HG03064 (cell line): ENCODE results near the gene BPIFB3.

Experiments
- ATAC-seq: cut with Tn5 transposase; IDR thresholded peaks from one replicate; pipeline ENCODE4 v1.9.1; 2021; ENCODE audit warnings: low read depth; ENCODE audit not compliant: unreplicated experiment

Gene BPIFB3

DNA sequence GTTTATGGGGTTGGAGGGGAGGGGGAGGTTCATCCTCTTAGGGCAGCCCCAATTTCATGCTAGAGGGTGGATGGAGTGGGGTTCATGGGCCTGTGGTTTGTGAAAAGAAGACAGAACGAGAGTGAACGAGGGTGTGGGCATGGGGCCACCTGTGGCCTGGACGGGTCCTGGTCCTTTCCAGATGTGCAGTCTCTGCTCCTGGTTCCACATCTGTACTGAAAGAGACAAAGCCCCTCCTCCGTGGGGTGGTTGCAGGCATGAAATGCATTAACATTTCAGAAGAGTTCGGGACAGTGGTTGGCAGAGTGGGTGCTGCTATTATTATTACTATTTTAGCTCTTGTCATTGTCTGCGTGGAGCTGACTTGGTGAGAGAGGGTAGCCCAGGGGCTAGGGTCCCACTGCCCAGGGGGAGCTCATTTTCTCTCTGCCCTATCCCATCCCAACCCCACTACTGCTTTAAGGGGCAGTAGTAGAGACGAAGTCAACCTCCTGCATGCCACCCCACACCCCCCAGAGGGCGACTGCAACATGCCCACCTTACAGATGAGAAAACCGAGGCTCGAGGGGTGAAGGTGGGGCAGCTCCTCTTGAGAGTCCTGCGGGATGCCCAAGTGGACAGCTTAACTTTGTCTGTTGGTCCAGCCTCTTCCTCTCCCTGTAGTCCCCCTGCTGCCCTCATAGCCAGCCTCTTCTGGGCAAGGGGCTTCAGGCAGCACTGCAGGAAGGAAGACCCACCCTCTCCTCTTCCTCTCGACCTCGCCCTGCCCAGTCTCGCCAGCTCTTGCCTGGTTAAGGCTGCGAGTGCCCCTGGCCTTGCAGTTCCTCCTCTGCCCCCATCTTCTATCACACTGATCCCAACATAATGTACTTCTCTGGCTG, 37.8 kb upstream of the BPIFB3 start:
- ATAC-seq, result no peak

DNA sequence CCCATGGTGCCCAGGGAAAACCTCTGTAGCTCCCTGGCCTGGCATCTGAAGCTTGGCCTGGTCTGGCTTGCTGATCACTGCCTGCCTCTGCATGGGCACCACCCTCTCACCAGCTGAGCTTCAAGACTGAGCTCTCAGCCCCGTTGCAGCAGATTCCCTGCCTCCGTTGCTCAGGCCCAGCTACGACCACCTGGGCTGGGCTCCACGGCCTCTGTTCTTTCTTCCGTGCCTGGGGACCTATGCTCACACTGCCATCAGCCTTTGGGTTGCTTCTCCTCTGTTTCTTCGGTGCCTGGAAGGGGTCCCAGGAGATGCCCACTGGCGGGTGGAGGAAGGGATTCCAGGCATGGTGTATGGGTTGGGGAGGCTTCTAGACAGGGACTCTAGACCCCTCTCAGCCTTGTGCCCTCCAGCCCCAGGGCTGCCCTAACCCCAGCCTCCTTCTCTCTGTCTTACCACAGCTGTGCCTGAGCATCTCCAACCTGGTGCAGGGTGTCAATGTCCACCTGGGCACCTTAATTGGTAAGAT, 37.1 kb upstream of the BPIFB3 start:
- ATAC-seq, result no peak

DNA sequence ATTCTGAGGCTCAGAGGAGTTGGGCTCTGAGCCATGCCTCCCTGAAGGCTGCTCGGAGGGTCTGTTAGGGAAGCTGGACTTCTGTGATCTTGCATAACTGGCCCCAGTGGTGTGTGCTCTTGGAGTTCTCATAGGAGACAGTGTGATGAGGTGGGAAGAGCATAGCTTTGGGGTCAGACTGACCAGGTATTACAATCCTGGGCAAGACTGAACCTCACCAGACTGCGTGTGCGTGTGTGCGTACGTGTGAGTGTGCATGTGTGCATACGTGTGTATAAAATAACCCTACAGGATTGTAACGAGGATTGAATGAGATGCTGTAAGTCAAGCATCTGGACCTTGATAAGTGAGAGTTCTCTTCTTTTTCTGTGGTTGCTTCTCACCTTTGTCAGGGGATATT, 36.2 kb upstream of the BPIFB3 start:
- no peak for ATAC-seq

DNA sequence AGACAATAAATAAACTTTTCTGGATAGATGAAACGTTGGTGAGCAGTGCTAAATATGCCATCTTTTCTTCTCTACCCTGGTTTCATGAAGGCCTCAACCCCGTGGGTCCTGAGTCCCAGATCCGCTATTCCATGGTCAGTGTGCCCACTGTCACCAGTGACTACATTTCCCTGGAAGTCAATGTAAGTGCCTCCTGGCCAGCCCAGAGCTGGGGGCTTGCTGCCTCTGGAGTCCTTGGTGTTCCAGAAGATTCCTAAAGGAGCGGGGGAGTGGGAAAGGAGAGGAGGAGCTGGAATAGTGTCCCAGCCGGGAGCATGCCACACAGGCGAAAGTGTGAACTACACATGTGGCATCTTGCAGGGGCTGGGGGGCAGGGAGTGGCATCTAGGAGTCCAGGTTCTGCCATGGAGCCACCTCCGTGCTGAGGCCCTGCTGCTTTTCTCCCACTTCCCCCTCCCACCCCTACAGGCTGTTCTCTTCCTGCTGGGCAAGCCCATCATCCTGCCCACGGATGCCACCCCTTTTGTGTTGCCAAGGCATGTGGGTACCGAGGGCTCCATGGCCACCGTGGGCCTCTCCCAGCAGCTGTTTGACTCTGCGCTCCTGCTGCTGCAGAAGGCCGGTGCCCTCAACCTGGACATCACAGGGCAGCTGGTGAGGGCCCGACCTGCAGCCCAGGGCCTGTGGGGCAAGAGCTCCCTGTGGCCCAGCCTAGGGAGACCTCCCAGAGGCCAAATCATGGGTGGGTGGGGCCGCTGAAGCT, 35.4 kb upstream of the BPIFB3 start:
- ATAC-seq, result no peak

DNA sequence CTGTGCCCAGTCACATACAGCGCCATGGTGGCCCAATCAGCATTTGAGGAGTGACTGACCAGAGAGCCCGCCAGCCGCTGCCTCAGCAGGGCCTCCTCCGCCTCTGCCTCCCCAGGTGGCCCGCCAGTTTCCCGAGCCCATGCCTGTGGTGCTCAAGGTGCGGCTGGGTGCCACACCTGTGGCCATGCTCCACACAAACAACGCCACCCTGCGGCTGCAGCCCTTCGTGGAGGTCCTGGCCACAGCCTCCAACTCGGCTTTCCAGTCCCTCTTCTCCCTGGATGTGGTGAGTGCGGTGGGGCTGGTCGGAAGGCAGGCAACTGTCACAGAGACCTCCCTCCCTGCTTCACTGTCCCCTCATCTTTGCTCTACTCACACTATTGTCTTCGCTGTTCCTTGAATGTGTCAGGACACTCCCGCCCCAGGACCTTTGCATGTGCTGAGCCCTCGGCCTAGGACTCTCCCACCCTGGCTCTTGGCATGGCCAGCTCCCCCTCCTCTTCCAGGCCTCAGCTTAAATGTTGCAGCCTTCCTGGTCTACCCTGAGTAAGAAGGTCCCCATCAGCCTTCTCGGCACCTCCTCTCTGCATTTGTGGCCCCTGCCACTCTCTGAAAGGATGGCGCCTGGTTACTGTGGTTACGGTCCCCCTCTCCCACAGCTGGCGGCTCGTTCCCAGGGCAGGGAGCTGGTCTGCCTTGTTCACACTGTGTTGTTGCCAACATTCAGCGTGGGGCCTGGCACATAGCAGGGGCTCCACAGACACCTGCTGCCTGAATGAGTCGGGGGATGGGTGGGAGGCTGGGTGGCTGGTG, 34.0 kb upstream of the BPIFB3 start:
- ATAC-seq, result no peak

DNA sequence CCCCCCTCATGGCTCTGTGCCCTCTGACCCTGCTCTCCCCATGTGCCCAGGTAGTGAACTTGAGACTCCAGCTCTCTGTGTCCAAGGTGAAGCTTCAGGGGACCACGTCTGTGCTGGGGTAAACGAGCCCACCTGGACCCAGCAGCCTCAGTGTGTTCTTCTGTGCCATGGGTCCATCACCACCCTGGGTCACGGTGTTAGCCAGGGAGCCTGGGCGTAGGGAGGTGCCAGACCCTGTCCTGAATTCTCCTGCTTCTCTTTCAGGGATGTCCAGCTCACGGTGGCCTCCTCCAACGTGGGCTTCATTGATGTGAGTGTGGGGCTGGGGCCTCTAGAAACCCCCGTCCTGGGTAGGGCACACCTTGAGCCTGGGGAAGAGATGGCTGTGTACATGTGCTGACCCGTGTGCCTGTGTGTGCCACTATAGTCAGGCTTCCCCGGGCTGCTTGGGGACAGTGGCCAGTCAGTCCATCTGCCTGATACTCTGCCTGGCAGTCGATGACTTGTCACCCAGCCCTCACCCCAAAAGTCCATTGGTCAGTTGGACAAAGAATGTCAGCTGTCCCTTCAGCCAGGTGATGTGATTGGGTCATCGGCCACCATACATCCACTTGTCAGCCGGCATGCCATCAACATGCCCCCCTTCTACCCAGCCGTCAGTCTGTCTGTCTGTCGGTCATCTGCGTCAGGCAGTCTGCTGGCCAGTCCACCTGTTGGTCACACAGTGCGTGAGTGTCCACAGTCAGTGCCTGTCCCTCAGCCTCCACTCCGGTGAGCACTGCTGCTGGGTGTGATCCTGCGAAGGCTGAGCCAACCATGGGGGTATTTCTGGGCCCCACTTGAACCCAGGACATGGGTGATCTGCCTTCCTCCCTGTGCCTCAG, 33.2 kb upstream of the BPIFB3 start:
- no peak for ATAC-seq

DNA sequence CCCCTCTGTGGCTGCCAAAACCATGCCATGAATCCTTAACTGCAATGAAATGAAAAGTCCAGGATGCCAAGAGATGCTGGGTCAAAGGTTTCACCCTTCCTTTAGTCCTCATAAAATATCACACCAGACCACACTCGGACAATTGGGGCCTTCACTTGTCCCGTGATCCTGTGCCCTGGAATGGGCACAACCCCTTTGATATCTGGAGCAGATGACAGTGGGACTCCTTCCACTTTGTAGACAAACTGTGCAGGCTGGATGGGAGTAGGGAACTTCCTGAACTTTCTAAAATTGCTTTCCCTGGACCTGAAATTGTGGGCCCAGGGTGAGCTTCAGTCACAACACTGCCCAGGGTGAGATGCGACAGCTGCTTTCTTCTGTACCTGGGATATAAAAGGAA, 31.8 kb upstream of the BPIFB3 start:
- ATAC-seq, result no peak

DNA sequence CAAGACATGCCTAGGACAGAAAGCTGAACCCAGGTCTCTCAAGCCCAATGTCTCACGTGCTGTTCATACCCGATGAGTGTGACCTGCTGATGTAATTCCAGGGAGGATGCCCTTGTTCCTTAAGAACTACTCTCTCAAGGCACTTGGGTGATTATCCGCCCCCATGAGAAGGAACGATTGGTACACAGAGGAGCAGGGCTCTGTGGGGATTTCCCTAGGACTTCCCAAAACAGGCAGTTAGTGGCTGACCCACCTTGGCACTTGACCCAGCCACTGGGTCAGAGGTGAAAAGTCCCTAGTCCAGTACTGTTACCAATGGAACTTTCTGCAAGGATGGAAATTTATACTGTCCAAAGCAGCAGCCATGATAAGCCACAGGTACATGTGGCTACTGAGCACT, 31.4 kb upstream of the BPIFB3 start:
- no peak for ATAC-seq

DNA sequence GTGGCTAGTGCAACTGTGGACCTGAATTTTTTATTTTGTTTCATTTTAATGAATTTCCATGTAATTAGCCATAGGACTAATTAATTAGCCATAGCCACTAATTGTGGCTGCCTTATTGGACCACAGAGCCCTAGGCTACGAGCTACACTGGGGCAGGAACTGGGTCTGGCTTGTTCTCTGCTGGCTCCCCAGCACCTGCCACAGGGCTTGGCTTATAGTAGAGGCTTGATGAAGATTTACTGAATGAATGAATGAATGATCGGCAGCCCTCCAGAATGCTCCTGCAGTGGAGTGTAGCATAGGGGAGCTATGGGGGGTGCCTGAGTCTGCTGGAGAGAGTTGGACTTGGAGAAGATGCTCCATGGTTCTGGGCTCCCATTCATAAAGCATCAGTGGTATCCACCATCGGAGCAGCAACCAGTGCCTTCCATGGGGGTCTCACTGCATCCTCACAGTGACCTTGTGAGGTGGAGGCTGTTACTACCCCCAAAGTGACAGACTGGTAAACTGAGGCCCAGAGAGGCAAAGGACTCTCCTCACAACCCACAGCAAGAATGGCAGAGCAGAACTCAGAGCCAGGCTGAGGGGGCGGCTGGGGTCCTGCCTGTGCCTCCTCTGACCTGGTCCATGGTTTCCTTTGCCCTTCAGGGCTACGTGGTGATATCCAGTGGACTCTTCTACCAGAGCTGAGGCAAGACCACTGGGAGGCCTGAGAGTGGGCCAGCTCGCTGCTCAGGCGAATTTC, 30.8 kb upstream of the BPIFB3 start:
- ATAC-seq, result no peak

DNA sequence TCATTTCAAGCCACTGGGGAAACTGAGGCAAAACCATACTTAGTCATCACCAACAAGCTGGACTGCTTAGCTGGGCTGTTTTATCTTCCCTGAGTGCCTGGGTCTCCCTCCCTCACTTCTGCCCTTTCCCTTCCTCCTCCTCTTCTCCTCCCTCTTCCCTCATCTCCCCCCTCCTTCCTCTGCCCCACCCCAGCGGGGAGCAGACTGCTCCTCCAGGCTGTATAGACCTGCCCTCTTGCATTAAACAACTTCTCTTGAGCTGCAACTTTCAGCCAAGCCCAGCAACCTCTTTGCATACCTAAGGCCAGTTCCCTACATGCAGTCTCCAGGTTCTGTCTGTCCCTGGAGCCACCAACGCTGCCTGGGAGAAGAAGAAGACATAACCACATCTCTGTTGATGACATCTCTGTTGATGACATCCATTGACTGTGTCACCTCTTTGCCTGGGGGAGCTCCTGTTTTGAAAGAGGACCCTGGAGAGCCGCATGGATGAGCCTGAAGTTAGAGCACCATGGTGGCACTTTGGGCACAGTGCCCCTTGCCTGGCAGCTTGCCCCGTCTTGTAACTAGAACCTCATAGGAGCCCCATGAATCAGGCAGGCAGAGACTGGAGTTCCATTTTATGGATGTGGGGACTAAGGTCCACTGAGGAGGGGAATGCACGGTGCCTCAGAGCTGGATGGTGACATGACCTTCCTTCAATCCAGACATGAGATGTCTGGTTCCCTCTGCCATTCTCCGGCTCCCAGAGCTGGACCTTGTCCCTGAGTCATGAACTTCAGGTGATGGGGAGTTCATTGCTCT, 30.1 kb upstream of the BPIFB3 start:
- ATAC-seq, result no peak

DNA sequence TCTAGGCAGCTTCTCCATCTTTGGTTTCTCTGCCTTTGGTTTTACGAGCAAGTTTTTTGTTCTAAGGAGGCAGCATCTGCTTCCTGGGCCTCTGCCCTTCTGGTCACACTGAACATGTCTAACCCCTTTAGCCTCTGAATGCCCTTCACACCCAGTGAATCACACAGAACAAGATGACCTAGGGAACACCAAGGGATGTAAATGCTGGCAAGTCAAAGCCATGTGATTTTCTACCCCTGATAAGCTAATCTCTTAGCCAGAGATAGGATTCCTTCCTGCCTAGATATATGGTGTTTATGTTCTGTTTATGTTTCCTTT, 29.5 kb upstream of the BPIFB3 start:
- ATAC-seq, result no peak

DNA sequence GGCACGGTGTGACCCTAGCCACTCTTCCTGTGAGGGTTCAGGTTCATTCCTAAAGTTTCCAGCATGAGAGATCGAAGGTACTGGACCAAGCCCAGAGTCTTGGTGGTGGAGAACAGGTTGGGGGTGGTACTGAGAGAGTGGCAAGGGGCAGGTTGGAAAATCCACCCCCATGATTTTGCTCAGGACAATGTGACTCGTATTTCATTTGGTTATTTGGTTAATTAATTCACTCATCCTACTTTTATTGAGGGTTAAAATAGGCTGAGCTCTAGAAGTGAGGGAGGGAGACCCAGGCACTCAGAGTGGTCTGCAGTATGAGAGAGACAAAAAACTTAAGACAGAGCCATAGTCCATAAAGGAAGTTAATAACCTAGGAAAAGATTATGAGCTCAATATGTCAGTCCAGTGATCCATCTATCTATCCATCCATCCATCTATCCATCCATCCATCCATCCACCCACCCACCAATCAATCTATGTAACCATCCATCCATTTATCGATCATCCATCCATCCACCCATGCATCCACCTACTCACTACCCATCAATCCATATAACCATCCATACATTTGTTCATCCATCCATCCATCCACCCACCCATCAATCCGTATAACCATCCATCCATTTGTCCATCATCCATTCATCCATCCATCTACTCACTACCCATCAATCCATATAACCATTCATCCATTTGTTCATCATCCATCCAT, 28.9 kb upstream of the BPIFB3 start:
- ATAC-seq, result no peak

DNA sequence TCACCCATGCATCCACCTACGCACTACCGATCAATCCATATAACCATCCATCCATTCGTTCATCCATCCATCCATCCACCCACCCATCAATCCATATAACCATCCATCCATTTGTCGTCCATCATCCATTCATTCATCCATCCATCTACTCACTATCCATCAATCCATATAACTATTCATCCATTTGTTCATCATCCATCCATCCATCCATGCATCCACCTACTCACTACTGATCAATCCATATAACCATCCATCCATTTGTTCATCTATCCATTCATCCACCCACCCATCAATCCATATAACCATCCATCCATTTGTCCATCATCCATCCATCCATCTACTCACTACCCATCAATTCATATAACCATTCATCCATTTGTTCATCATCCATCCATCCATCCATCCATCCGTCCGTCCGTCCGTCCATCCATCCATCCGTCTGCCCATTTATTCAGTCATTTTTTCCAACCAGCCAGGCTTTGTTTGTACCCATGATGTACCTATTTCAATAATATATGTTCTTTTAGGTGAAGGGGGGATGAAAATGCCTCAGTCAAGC, 28.3 kb upstream of the BPIFB3 start:
- no peak for ATAC-seq

DNA sequence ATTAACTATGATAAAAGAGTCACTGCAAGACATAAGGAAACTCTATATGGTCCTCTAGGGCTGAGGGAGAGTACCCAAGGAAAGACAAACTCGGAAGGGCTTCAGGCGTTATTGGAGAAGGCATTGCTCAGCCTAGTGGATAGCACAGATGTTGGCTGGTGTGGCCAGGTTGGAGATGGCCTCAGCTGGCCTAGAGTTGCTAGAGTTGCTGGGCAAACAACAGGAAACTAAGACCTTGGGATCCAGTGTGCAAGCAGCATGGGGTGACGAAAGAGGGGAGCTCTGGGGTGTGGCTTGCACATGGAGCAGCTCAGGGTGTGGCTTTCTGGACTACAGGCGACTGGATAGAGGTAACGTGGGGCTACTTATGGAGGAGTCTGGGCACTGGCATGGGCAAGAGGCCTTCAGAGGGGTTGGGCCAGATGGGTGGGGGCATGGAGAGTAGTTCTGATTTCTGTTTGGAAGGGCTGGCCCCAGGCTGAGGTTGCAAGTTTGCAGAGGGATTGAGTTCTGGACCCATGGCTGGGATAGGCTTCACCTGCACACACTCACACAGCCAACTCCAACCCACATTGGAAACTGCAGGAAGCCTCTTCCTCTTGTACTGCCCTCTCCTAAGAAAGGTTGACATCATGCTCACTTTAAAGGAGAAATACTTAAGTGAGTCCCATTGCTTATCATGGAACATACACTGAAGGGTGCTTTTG, 27.5 kb upstream of the BPIFB3 start:
- ATAC-seq, result no peak

DNA sequence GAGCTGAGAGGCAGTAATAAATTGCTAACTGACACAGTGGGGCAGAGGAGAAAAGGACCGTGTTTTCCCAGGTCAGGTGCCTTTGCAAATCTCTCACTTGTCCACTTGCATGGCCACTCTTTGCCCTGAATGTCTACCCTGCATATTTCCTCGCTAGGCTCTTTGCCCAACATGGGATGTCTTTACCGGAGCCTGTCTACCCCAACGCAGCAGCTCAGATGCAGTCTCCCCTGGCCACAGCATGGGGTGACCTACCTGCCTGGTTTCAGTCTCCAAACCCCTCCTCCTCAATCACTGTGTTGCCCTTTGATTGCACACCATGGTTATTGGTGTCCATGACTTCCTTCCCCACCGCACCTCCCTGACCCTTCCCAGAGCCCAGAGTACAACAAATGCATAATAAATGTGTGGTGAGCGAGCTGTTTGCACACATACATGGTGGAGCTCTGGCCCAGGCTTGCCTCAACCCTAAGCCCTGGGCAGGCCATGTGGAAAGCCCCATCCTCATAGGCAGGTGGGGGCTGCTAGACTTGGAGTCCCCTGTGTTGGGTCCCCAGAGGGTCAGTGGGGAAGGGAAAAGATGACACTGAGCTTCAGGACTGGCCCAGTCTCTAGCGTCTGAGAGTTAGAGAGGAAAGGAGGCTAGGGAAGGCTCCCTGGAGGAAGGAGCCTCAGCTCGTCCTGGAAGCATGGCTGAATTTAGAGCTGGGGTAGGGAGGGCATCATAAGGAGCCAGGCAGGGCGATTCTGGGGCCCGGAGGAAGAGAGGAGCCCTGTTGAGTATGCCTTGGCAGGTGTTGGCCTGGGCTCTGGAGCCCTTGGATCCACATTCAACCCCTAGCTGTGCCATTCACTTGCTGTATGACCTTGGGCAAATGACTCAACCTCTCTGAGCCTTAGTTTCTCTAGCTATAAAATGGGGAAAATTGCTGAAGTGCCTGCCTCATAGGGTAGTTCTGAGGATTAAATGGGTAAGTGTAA, 26.6 kb upstream of the BPIFB3 start:
- no peak for ATAC-seq
